Gastroesophageal sphincter (tissue), 4 donors: ENCODE data around the gene DISC1. TPM values are rescaled to one million over a fixed set of nuclear protein-coding genes. Genes with fewer than 3 reads are reported as not detected.
"Not testable (repeated sequence)": the region's sequence is repeated elsewhere in the genome, so short reads cannot be mapped to it uniquely, and the experiment has no call there.

ENCODE experiments used
- ATAC-seq: fragments of 150-250 bp; one replicate; pipeline ENCODE4 v1.9.1; 2016; ENCODE audit warnings: mild to moderate bottlenecking, moderate library complexity
- H3K27ac ChIP-seq, 4 donors: fragments of 200-600 bp; sonication (generic) in 3 of 4; 1 replicate in 3 of 4; 2 replicates in 1 of 4; pipeline ENCODE4 v1.5.1; 2016 to 2019
- H3K27me3 ChIP-seq: fragments of 200-600 bp; sonication (generic); one replicate; pipeline ENCODE4 v1.5.1; 2019
- H3K36me3 ChIP-seq, 2 donors: fragments of 200-600 bp; sonication (generic); one replicate each; pipeline ENCODE4 v1.5.1; 2019; ENCODE audit warnings: control low read depth in 1 of 2
- H3K4me1 ChIP-seq, 3 donors: fragments of 200-600 bp; sonication (generic); 1 replicate in 2 of 3; 2 replicates in 1 of 3; pipeline ENCODE4 v1.5.1; 2016 to 2019; ENCODE audit warnings: control low read depth in 2 of 3
- H3K4me3 ChIP-seq, 2 donors: fragments of 200-600 bp; sonication (generic); one replicate each; pipeline ENCODE4 v1.5.1; 2019; ENCODE audit warnings: mild to moderate bottlenecking in 1 of 2, moderate library complexity in 1 of 2
- H3K9me3 ChIP-seq, 3 donors: fragments of 200-600 bp; sonication (generic); one replicate each; pipeline ENCODE4 v1.5.1; 2017 to 2019; ENCODE audit warnings: control low read depth in 2 of 3
- EP300 ChIP-seq: sonication (generic); formaldehyde crosslinking; IDR thresholded peaks from one replicate; pipeline ENCODE4 v1.6.1; 2017; ENCODE audit warnings: antibody characterized with exemption, mild to moderate bottlenecking
- POLR2A ChIP-seq, 2 donors: fragments of 450-650 bp; IDR thresholded peaks; one replicate each; pipeline ENCODE4 v1.6.1; 2017; ENCODE audit warnings: antibody characterized with exemption in 2 of 2, mild to moderate bottlenecking in 2 of 2, moderate library complexity in 1 of 2
- POLR2AphosphoS5 ChIP-seq: sonication (generic); formaldehyde crosslinking; IDR thresholded peaks from one replicate; pipeline ENCODE4 v1.6.1; 2017; ENCODE audit warnings: antibody characterized with exemption
- WGBS, 2 donors: methylation state at CpG; one replicate each; pipeline ENCODE4 v1.1.5; 2018; ENCODE audit warnings: low coverage in 1 of 2; 5-methylcytosine and 5-hydroxymethylcytosine counted together
- total RNA-seq, 4 donors: library from RNA; depleted of rRNA; stranded (reverse); fragments of >200 nt; gene quantifications; one replicate each; pipeline ENCODE4 v1.1.0, GENCODE V29; 2016
- TF ChIP-seq, protein P1 (sequence below), 4 experiments: fragments of 200-600 bp in 2 of 4; fragments of 450-650 bp in 2 of 4; sonication (generic) in 1 of 4; IDR thresholded peaks; one replicate each; pipeline ENCODE4 v1.5.1; 2017 to 2019; ENCODE audit warnings: antibody characterized with exemption in 4 of 4, mild to moderate bottlenecking in 2 of 4, moderate library complexity in 2 of 4

DISC1 gene
- total RNA-seq, 4 donors from 2014 or later: 4.4 to 9.8 (median 6.8) TPM

DNA sequence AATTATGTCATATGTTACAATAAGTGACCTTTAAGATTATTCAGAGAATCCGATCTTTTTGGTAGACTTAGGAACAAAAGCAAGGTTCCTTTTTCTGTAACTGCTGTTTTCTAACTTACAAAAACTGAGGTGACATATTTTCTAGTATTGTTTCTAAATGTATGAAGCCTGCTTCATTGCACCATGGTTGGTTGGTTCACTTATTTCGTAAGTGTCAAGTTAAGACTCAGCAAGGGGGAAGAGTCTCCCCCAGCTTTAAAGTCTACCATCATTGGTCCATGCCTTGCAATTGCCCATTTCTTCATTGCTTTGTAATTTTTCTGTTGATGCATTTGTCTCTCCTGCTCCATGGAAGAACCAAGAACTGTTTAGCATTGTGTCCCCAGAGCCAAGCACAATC lies 136.9 kb downstream of the DISC1 start:
- Histone ChIP-seq H3K9me3 (no peaks in the 10 kb centered on the region), H3K36me3 (no peaks in the 10 kb centered on the region), H3K27me3 (no peaks in the 10 kb centered on the region), H3K27ac (no peak overlapping the region), H3K4me1 (no peaks in the 10 kb centered on the region), H3K4me3 (no peak overlapping the region)
- TF ChIP-seq EP300 (no peak), POLR2AphosphoS5 (no peak), POLR2A (IDR thresholded peaks at IDR 0.05) (no peak)
- TF ChIP-seq, protein P1, sequence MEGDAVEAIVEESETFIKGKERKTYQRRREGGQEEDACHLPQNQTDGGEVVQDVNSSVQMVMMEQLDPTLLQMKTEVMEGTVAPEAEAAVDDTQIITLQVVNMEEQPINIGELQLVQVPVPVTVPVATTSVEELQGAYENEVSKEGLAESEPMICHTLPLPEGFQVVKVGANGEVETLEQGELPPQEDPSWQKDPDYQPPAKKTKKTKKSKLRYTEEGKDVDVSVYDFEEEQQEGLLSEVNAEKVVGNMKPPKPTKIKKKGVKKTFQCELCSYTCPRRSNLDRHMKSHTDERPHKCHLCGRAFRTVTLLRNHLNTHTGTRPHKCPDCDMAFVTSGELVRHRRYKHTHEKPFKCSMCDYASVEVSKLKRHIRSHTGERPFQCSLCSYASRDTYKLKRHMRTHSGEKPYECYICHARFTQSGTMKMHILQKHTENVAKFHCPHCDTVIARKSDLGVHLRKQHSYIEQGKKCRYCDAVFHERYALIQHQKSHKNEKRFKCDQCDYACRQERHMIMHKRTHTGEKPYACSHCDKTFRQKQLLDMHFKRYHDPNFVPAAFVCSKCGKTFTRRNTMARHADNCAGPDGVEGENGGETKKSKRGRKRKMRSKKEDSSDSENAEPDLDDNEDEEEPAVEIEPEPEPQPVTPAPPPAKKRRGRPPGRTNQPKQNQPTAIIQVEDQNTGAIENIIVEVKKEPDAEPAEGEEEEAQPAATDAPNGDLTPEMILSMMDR (IDR thresholded peaks at IDR 0.05): no peak
- ATAC-seq: no peak
- 90 to 97% methylated on average over 2 of the region's 2 CpGs for WGBS, 2 donors

DNA sequence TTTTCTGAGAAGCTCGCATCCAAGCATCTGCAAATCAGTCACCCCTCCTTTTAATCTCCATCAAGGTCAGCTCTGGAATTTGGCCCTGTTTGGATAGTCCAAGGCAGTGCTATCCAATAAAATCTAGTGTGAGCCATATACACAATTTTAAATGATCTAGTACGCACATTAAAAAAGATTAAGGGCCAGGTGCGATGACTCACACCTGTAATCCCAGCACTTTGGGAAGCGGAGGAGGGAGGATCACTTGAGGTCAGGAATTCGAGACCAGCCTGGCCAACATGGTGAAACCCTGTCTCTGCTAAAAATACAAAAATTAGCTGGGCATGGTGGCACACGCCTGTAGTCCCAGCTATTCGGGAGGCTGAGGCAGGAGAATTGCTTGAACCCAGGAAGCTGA lies 139.2 kb downstream of the DISC1 start:
- not testable (repeated sequence) for H3K27ac ChIP-seq, H3K36me3 ChIP-seq, H3K4me1 ChIP-seq, H3K27me3 ChIP-seq, ATAC-seq, H3K4me3 ChIP-seq, H3K9me3 ChIP-seq
- 95 to 100% methylated on average over 1 to 7 of the region's 7 CpGs for WGBS, 2 donors

DNA sequence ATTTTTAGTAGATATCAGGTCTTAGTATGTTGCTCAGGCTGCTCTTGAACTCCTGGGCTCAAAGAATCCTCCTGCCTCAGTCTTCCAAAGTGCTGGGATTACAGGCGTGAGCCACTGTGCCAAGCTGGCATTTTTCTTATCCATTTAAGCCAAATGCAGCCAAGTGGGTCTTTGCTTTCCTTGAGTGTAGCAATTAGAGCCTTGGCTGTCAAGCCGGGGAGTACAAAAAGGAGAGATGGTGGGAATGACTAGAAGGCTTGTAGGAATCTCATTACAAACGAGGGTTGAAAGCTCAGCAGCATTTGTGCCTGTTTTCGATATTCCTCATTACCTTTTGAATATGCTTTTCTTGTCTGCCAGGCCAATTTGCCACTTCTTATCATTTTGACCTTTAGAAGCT lies 140.9 kb downstream of the DISC1 start:
- 83 to 96% methylated on average over 3 to 4 of the region's 4 CpGs for WGBS, 2 donors
- H3K9me3 ChIP-seq: no peaks in the 10 kb centered on the region
- no peak overlapping the region for H3K4me3 ChIP-seq
- no peak overlapping the region for H3K27ac ChIP-seq
- H3K27me3 ChIP-seq: no peaks in the 10 kb centered on the region
- ATAC-seq: no peak
- no peak for TF ChIP-seq POLR2AphosphoS5
- TF ChIP-seq, protein P1 (IDR thresholded peaks at IDR 0.05): no peak
- TF ChIP-seq EP300: no peak
- peaks cover 0 to 19% of the 10 kb centered on the region in 2 donors for H3K36me3 ChIP-seq
- no peaks in the 10 kb centered on the region for H3K4me1 ChIP-seq

DNA sequence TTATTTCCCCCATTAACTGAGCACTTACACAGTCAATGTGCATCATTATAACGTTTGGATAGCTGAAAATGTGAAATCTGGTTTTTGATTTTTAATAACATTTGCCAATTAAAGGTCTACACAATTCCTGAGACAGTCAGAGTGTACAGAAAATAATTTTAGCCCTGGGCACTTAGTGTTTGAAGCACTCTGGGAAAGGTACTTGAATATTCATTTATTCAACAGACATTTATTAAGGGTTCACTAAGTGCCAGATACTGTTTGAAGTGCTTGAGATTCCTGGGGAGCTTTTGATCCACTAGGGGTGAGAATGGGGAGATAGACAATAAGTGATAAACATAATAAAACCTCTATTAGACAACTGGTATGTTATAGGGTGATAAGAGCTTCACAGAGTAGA lies 141.8 kb downstream of the DISC1 start:
- 69 to 71% methylated on average over 1 of the region's 1 CpG for WGBS, 2 donors
- no peak for ATAC-seq
- Histone ChIP-seq H3K27ac (no peak overlapping the region), H3K4me3 (no peak overlapping the region), H3K27me3 (no peaks in the 10 kb centered on the region), H3K4me1 (no peaks in the 10 kb centered on the region), H3K9me3 (no peaks in the 10 kb centered on the region), H3K36me3 (peaks cover 0 to 19% of the 10 kb centered on the region in 2 donors)
- TF ChIP-seq, protein P1 (IDR thresholded peaks at IDR 0.05): no peak
- TF ChIP-seq POLR2AphosphoS5 (no peak), EP300 (no peak), POLR2A (IDR thresholded peaks at IDR 0.05) (no peak)

DNA sequence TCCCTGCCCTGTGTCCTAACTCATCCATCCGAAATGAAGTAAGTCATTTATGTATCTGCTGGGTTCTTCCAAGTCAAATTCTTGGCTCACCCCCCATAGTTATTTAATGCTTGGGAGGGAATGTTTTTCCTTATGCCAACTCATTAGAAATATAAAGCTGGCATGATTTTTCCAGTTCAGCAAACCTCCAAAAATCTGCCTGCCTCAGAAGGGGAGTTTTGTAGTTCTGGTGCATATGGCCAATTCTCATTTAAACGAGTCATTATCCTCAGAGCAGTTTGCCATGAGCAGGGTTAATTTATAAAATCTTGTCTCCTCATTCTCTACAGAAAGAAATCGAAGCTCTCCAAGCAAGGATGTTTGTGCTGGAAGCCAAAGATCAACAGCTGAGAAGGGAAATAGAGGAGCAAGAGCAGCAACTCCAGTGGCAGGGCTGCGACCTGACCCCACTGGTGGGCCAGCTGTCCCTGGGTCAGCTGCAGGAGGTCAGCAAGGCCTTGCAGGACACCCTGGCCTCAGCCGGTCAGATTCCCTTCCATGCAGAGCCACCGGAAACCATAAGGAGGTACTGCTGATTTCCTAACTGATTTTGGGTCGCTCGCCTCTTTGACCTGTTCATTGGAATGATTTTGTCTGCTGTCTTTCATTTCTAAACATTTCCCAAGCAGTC lies 144.1 kb downstream of the DISC1 start:
- no peaks in the 10 kb centered on the region for H3K4me1 ChIP-seq
- 60 to 68% methylated on average over 4 to 6 of the region's 8 CpGs for WGBS, 2 donors
- no peak overlapping the region for H3K27ac ChIP-seq
- peaks cover 0 to 19% of the 10 kb centered on the region in 2 donors for H3K36me3 ChIP-seq
- no peaks in the 10 kb centered on the region for H3K9me3 ChIP-seq
- no peak overlapping the region for H3K4me3 ChIP-seq
- ATAC-seq: no peak
- TF ChIP-seq, protein P1 (IDR thresholded peaks at IDR 0.05): no peak
- TF ChIP-seq EP300 (no peak), POLR2A (IDR thresholded peaks at IDR 0.05) (no peak), POLR2AphosphoS5 (no peak)
- no peaks in the 10 kb centered on the region for H3K27me3 ChIP-seq
